NCI-H128 (cell line): ENCODE data around the gene REG3A.

ENCODE experiments used
- DNase-seq: peaks from one replicate; lab custom pipeline; 2025; ENCODE audit not compliant: unreplicated experiment; lab: John Stamatoyannopoulos, UW

REG3A gene

DNA sequence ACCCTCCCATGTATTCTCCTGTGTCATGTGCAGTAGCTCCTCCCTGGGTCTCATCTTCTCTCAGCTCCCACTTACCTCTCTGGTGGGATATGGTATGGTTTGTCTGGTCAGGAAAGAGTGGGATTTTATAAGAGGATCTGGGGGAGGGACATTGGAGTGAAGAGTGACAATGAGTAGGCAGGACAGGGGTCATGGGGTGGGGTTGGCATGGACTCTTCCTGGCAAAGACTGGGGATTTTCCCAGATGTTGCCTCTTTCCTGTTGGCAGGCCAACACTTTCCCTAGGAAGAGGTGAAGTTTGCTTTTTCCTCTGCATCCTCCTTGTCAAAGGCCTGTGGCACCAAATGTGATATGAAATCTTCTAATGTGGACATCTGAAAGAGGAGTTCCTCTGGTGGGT lies at the start of gene REG3A:
Gene REG3A, minus strand, starts transcription at position 101 of the 400 bp plus-strand sequence. CDS start 348 bp downstream, outside the sequence.
- no peak for DNase-seq

DNA sequence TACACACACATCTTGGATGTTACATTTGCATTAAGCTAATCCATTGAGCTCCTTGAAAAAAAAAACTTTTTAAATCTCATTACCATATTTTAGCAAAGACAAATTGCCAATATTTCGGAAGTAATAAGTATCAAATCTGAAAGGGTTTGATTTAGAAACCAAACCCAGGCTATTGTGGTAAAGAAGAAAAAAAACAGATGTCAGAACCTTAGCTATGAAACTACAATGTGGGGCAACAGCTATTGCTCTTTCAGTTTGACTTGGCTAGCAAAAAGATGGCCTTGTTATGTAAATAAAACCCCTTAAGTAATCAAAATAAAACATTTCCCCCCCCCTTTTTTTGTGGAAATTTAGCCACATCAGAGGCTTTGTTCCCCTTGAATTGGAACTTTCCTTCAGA lies 41.2 kb upstream of the REG3A start:
- DNase-seq, result no peak

DNA sequence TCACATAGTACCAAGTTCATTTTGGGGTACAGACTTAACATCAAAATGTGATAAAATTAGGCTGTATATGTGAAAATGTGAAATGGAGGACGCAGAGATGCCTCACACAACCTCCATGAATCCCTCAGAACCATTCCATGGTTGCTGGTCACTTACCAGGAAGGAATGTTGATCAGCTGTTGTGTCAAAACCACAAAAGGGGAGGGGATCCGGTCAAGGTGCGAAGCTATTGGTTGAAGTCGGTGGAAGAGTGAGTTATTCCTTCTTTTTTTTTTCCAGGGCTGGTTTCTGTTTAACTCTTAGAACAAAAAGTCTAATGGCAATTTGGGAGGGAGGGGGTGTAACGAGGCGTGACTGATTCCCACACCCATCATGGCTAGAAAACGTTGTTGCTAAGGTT lies 32.3 kb upstream of the REG3A start:
- DNase-seq, result no peak

DNA sequence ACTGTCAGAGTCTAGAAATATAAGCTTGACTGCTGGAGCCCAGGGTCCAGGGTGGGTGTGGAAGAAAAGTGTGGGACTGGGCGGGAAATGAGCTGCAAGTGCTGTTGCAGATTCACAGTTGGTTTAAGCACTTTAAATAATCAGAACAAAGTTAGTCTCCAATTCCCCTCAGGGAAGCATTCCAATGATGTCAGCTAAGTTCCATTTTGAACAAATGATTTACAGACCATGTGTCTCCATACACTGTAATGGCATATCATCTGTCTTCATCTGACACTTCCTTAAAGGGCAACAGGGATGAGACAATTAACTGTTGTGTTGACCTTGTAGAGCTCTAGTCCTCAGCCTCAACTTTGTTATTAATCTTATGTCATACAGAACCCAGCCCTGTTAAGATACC lies 31.5 kb upstream of the REG3A start:
- no peak for DNase-seq

DNA sequence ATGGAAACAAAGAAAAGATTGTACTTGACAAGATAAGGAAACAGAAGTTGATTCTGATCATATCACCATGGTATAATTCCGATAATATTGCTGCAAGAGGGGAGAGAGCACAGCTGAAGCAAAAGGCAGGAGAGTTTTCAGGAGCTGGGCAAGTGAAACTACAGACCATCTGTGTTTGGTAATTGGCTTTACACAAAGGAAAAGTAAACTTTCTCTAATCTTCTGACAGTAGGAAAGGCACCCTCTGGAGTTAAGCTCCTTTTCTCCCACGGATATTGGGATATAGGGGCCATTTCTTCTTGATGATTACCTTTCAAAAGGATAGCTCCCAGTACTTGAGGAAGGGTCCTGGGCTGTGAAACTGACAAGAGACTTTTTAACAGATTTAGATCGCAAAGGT lies 29.9 kb upstream of the REG3A start:
- no peak for DNase-seq

DNA sequence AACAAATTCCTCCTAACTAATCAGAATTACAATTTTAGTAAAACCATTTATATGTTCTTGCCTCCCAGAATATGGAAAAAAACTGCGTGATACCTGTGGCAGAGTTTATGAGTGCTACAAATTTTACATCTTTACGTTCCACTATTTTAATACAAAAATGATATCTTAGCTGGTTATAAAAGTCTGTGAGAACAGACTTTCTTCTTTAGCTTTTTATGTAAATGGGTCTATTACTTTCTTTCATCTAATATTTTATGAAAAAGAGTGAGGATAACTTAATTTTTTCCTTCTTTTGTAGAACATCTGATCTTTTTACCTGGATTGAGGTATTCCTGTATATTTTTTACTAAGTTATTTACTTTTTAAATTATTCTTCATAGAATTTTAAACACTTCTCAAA lies 22.1 kb upstream of the REG3A start:
- DNase-seq, result no peak

DNA sequence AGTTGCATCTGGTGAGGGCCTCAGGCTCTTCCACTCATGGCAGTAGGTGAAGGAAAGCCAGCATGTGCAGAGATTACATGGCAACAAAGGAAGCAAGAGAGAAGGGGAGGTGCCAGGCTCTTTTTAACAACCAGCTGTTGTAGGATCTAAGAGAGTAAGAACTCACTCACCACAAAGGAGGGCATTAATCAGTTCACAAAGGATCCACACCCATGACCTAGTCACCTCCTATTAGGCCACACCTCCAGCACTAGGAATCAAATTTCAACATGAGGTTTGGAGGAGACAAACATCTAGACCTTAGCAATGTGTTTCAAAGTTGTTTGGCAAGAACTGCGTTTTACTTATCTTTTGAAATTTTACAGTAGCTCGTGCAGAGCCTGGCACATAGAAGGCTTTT lies 20.5 kb upstream of the REG3A start:
- no peak for DNase-seq

DNA sequence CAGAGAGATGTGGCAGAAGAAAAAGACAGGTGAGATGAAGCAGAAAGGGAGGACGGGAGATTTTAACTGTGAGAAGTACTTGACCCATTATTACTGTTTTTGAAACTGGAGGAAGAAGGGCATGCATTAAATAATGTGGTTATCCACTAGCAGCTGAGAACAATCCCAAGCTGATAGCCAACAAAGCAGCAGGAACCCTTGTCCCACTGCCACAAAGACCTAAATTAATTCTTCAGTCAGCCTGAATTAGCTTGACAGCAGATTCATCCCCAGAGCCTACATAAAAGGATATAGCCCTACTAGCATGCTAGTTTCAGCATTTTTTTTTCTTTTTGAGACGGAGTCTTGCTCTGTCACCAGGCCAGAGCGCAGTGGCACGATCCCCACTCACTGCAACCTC lies 19.5 kb upstream of the REG3A start:
- no peak for DNase-seq

DNA sequence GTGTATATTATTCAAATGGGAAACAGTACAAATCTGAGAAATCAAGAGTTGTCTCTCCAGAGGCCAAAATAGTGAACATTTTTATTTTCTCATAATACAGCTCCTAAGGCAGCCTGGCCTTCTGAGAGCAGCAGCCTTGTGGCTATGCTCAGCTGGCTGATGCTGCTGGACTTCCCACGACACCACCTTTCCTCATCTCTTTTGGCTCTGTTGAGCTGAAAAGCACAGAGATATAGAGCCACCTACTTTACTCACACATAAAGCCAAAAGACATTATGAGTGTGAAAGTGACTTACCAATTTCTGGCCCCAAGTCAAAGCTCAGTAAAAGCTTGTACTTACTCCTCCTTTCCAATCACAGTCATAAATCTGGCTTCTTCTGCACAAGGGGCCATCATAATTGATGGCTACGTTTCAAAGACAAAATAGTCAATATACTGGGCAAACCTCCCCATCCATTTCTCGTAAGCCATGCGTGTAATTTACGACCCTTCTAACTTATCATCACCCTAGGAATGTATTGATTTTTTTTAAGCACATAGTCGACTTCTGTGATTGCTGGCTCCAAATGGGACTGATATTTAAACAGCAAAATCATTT lies 18.6 kb upstream of the REG3A start:
- DNase-seq, result no peak

DNA sequence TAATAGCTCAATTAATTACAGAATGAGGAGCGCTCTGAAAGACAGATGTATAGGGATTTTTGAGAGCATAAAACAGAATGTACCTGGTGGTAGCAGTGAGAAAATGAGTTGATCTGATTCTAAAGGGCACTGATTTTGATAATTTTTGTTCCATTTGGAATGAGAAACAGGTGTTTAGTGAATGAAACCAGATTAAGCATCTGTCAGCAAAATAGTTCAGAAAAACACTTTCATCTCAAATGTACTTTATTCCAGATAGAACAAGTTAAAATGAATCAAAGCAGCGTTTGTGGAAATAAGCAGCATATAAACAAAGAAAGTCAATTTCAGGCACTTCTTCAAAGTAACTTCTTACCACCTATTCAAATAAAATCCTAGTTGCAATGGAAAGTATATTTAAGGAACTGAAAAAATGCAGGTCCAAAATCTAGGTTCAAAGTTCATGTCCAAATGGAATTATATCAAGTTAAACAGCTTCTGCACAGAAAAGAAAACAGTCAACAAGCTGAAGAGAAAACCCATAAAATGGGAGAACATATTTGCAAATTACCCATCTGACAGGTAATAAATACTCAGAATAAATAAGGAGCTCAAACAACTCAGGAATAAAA lies 11.9 kb upstream of the REG3A start:
- no peak for DNase-seq

DNA sequence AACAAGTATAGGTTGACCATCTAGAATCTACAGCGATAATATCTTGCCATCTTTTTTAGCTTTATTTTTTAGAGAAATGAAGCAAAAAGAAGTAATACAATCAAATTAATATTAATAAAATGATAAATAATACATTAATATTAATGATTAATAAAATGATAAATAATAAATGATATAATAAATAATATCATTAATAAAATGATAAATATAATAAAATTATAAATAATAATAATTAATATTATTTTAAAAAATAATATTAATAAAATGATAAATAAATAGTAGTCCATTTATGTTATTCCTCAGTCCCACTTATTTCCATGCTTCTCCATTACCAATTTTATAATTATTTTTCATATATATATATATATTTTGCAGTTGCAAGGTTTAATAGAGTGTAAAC lies 3.2 kb upstream of the REG3A start:
- DNase-seq, result no peak

DNA sequence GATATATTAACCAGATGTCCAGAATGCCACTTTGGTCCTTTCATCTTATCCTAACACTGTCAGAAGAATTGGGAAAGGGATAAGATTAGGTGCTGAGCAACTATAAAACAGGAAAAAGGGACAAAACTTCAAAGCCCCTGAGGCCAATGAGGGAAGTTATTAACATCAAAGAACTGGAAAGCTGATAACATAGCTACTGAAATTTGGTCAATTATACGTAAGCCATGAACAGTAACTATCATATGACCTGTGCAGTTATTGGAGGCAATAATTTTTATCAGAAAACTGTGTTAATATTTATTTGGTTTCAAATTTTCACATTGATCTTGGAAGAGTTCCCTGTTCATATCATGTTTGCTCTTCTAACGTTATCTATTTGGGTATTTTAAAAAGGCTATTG lies 2.6 kb upstream of the REG3A start:
- DNase-seq, result no peak

DNA sequence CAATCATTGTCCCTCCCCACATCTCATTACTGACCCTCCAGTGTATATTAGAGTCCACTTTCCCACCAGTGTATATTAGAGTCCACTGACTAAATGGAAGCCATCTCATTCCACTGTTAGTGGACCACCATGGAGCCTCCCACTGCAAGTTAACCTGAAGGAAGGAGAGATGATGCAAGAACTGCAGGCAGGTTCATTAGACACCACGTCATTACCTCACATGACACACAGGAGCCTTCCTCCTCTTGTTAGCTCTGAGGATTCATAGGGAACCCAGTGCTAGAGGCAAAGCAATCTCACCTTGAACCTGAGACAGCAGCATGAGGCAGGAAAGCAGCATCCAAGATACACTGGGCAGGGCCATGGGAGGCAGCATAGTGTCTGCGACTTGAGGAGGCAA lies 523 bp downstream of the REG3A start:
- DNase-seq, result no peak

DNA sequence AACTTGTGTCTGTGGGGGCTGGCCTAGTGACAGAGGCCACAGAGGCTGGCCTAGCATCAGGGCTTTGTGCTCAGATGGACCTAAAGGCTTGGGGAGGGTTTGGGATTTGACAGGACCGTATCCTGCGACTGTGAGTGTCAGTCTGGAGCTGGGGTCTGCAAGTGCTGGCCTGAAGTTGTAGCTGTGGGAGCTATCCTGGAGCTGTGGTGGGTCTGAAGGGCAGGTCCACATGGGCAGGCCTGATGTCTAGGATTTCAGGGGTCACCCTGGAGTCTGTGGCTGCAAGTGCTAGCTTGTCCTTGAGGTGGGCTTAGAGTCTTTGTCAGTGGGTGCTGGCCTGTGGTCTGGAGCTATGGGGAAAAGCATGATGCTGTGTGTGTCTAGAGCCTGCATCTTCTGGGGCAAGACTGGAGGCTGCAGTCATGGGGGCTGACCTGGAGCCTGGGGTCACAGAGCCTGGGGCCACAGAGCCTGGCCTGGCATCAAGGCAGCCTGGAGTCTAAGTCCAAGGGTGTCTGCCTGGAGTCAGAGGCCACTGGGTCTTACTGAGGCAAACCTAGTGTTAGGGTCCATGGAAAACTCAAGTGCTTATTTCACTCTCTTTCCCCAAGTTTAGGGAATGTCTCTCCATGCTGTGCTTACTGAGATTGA lies 3.6 kb downstream of the REG3A start:
- no peak for DNase-seq

DNA sequence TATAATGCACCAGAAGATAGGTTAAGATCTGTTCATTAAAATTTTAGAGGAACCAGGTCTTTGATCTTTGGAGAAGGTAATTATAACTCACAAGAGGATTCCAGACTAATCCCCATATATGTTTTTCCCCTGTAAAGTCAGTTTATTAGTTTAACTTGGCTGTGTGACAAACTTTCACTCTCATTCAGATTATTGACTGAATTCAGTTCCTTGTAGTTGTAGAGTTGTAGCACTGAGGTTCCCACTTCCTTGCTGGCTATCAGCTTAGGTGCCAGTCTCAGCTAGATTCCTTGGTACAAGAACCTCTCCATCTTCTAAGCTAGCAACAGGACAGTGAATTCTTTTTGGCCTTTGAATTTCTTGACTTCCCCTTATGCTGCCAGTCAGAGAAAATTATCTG lies 20.1 kb downstream of the REG3A start:
- no peak for DNase-seq

DNA sequence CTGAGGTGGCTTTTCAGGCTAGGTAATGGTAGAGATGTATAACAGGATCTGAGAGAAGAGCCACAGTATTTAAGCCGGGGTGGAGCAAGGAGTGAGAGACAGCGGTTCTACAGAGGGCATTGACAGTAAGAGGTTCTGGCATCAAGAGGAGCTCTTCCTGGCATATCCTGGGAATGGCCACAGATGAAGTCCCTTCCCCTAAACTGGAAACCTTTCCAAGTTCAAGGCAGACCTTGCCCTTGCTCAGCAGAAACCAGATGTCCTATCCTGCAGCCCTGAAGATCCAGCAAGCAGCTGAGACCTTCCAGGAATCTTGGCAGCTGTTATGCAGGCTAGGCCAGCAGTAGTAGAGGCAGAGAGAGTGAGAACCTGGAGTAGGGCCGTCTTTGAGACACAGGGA lies 21.2 kb downstream of the REG3A start:
- DNase-seq, result no peak

DNA sequence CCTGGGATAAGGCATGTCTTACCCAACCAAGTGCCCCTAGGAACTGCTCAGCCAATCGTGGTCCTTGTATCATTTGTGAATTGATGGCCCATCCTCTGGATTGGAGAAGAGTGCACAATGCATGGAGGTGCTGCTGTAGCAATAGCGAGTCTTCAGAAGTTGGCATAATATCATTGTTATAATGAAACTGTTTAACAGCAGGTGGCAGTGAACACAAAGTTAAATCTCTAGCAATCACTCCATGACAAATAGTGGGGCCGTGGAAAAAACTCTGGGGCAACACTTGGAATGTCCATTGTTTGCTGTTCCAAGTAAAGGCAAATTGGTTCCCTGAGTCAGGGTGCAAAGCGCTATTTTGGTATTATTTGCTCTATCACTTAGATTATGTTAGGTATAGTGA lies 27.9 kb downstream of the REG3A start:
- DNase-seq, result no peak

DNA sequence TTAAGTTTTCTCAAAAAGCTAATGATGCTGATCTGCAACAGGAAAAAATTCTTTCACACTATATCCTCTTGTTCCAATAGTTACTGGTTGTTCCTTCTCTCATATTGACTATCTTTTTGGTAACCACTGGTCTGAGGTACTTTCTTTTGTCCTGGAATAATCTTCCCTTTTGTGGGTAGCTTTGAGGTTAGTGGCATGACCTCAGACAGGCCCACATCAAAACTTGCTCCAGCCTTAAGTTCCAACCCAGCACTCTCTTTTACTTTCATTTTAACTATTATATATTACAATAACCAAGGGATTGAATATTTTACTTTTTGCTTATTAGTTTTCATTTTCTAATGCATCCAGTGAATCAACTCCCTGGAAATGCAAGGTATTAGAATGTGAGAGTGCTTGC lies 29.7 kb downstream of the REG3A start:
- no peak for DNase-seq

DNA sequence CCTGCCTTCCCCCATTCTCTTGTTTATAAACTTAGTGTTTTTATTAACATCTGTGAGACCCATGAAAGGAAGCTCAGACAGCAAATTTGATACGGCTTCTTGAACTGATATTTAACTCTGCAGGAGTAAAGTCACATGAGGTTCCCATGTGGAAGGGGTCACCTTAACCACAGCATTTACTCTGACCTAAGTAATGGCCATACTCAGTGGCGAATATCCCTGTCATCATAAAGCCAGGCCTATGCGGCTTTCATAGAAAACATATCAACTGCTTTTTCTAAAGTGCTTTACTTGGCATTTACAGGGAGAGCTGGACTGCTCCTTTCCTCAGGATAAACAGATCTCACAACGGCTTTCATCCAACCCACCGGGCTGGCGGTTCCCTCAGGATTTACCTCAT lies 30.3 kb downstream of the REG3A start:
- DNase-seq, result no peak

DNA sequence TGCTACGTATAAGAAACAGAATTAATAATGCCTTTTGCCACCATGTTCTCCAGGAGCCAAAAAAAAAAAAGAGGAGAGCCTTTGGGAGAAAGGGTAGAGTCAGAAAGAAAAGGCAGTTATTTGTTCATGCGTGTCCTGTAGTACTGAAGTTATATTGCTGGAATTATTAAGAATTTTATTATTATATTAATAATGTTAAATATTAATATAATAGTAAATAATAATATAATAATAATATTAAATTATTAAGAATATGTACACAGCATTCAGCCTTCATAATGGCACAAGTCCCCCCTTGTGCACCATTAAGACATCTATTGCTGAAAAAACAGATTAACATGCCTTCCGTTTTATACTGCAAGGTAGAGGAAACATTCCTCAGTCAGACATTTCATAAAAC lies 31.1 kb downstream of the REG3A start:
- no peak for DNase-seq

DNA sequence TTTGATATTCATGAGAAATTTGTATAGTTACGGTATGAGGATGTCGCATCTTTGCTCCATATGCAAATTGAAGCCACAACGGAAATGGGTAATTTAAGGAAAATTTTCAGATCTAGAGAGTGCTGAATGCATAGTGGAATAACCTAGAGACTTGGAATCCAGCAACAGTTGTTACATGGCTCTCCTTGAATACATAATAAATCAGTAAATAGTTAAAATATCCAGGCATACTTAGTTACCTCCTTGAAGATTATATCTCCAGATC lies 33.9 kb downstream of the REG3A start:
- no peak for DNase-seq

DNA sequence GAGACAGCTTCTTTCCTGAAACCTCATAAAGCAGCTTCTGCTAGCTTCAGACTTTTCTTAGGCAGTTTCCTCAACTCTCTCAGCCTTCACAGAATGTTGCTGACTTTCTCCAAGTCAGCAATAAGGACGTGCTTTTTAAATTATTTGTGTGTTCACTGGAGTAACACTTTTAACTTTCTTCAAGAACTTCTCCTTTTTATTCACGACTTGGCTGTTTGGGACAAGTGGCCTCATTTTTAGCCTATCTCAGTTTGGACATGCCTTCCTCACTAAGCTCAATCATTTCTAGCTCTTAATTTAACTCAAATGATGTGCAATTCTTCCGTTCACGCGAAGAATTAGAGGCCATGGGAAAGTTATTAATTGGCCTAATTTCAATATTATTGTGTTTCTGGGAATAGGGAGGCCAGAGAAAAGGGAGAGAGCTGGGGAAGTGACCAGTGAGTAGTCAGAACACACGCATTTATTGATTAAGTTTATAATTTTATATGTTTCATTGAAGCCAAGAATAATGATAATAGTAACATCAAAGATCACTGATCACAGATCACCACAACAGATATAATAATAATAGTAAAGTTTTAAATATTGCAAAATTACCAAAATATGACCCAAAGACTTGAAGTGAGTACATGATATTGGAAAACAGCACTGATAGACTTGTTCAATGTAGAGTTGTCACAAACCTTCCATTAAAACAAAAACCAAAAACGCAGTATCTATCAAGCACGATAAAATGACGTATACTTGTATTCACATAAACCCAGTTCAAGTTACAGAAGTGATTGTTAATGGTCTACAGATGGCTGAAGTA lies 34.4 kb downstream of the REG3A start:
- no peak for DNase-seq
